DMS53 treated with DMSO at 0.1 percent for 48 hours (cell line): ENCODE data around the gene XG.
"Not testable (repeated sequence)": the region's sequence is repeated elsewhere in the genome, so short reads cannot be mapped to it uniquely, and the experiment has no call there.

ENCODE experiments used
- DNase-seq: peaks from one replicate; lab custom pipeline; 2025; ENCODE audit not compliant: unreplicated experiment; lab: John Stamatoyannopoulos, UW

Gene XG

GRCh38 chrX:2812161-2812907, 60.5 kb downstream of the XG start:
- not testable (repeated sequence) for DNase-seq

- no peak for DNase-seq
Measured at GRCh38 chrX:2817036-2817435, 65.2 kb downstream of the XG start.

- no peak for DNase-seq
Measured at GRCh38 chrX:2819345-2820135, 67.7 kb downstream of the XG start.

GRCh38 chrX:2820136-2820771, 68.4 kb downstream of the XG start:
- no peak for DNase-seq

- DNase-seq: no peak
Measured at GRCh38 chrX:2823795-2824386, 72.1 kb downstream of the XG start.

- DNase-seq: no peak
Measured at GRCh38 chrX:2824886-2825285, 73.0 kb downstream of the XG start.

GRCh38 chrX:2828344-2828958, 76.6 kb downstream of the XG start, which contains the start of gene GYG2:
TSS of gene GYG2 (plus strand) at chrX:2828930. CDS start at chrX:2830189, 1,259 bp downstream.
- DNase-seq: no peak

- no peak for DNase-seq
Measured at GRCh38 chrX:2828959-2829411, 77.1 kb downstream of the XG start.

GRCh38 chrX:2829469-2830246, 77.8 kb downstream of the XG start:
- no peak for DNase-seq

- no peak for DNase-seq
Measured at GRCh38 chrX:2831471-2832228, 79.8 kb downstream of the XG start.

GRCh38 chrX:2837961-2838360, 86.1 kb downstream of the XG start:
- no peak for DNase-seq

GRCh38 chrX:2840961-2841360, 89.1 kb downstream of the XG start:
- no peak for DNase-seq

- no peak for DNase-seq
Measured at GRCh38 chrX:2841537-2841936, 89.7 kb downstream of the XG start.

GRCh38 chrX:2846992-2847391, 95.2 kb downstream of the XG start:
- DNase-seq: no peak

GRCh38 chrX:2848871-2849301, 97.0 kb downstream of the XG start:
- no peak for DNase-seq

- DNase-seq: no peak
Measured at GRCh38 chrX:2854918-2855317, 103.1 kb downstream of the XG start.

- no peak for DNase-seq
Measured at GRCh38 chrX:2855761-2856160, 103.9 kb downstream of the XG start.

- DNase-seq: no peak
Measured at GRCh38 chrX:2857566-2857965, 105.7 kb downstream of the XG start.

GRCh38 chrX:2859197-2859797, 107.5 kb downstream of the XG start:
- no peak for DNase-seq
